OCI-LY3 (cell line): ENCODE data around the gene MAGI2.

ENCODE experiments used
- H2AFZ ChIP-seq: fragments of 200-600, 300-600 bp; shearing (Covaris generic); 2 replicates; pipeline ENCODE4 v1.6.0; 2014; ENCODE audit warnings: antibody characterized with exemption, low read depth, low read length
- H3K27ac ChIP-seq: fragments of 200-600, 300-600 bp; sonication (generic); 2 replicates; pipeline ENCODE4 v1.5.1; 2014; ENCODE audit warnings: mild to moderate bottlenecking, low read length, moderate library complexity, mixed read lengths
- H3K27me3 ChIP-seq: fragments of 200-600, 300-600 bp; sonication (generic); 2 replicates; pipeline ENCODE4 v1.6.1; 2014; ENCODE audit warnings: low read depth, low read length, mixed read lengths
- H3K36me3 ChIP-seq: fragments of 200-600, 300-600 bp; sonication (generic); replicated peaks from 2 replicates; pipeline ENCODE3; 2014; ENCODE audit warnings: low read depth, low read length, mixed read lengths
- H3K4me1 ChIP-seq: fragments of 300-600, 200-600 bp; sonication (generic); 2 replicates; pipeline ENCODE4 v1.6.1; 2014; ENCODE audit warnings: low read length, mixed read lengths
- H3K4me2 ChIP-seq: fragments of 200-600, 300-600 bp; sonication (generic); 2 replicates; pipeline ENCODE4 v1.6.1; 2014; ENCODE audit warnings: low read length, mixed read lengths
- H3K4me3 ChIP-seq: fragments of 300-600, 200-600 bp; sonication (generic); 2 replicates; pipeline ENCODE4 v1.5.1; 2014; ENCODE audit warnings: antibody characterized with exemption, mild to moderate bottlenecking, low read length, moderate library complexity
- H3K79me2 ChIP-seq: fragments of 300-600, 200-600 bp; shearing (Covaris generic); 2 replicates; pipeline ENCODE4 v1.6.1; 2014; ENCODE audit warnings: mild to moderate bottlenecking, low read length, mixed read lengths
- H3K9ac ChIP-seq: fragments of 300-600, 200-600 bp; shearing (Covaris generic); 2 replicates; pipeline ENCODE4 v1.6.0; 2014; ENCODE audit warnings: mild to moderate bottlenecking, low read length, moderate library complexity
- H3K9me3 ChIP-seq: fragments of 200-600, 300-600 bp; shearing (Covaris generic); 2 replicates; pipeline ENCODE4 v1.6.1; 2014; ENCODE audit warnings: low read length, mixed read lengths; ENCODE audit not compliant: insufficient read depth
- H4K20me1 ChIP-seq: fragments of 200-600, 300-600 bp; sonication (generic); 2 replicates; pipeline ENCODE4 v1.6.1; 2016; ENCODE audit warnings: low read length, mixed read lengths; ENCODE audit not compliant: insufficient read depth
- CTCF ChIP-seq: fragments of 200-600, 300-600 bp; sonication (generic); IDR thresholded peaks from 2 replicates; pipeline ENCODE4 v1.5.1; 2014; ENCODE audit warnings: antibody characterized with exemption, low read length, low read depth
- EZH2phosphoT487 ChIP-seq: fragments of 200-600 bp; shearing (Covaris generic); IDR thresholded peaks from 2 replicates; pipeline ENCODE4 v1.6.1; 2018; ENCODE audit warnings: antibody characterized with exemption, mixed run types, low read depth

MAGI2 gene

GRCh38 chr7:78218051-78218450 lies 1235.4 kb downstream of the MAGI2 start:
- no peak overlapping the region for H2AFZ ChIP-seq
- no peaks in the 10 kb centered on the region for H4K20me1 ChIP-seq
- no peak overlapping the region for H3K4me2 ChIP-seq
- H3K4me3 ChIP-seq, result no peak overlapping the region
- peaks cover 7% of the 10 kb centered on the region; the same call in 1 of the 2 replicates for H3K27me3 ChIP-seq
- no peaks in the 10 kb centered on the region for H3K36me3 ChIP-seq
- H3K9me3 ChIP-seq, result no peaks in the 10 kb centered on the region
- no peak overlapping the region for H3K9ac ChIP-seq
- H3K79me2 ChIP-seq, result no peaks in the 10 kb centered on the region
- H3K27ac ChIP-seq, result no peak overlapping the region
- TF ChIP-seq EZH2phosphoT487, result no peak
- TF ChIP-seq CTCF, result no peak
- no peaks in the 10 kb centered on the region for H3K4me1 ChIP-seq

DNA sequence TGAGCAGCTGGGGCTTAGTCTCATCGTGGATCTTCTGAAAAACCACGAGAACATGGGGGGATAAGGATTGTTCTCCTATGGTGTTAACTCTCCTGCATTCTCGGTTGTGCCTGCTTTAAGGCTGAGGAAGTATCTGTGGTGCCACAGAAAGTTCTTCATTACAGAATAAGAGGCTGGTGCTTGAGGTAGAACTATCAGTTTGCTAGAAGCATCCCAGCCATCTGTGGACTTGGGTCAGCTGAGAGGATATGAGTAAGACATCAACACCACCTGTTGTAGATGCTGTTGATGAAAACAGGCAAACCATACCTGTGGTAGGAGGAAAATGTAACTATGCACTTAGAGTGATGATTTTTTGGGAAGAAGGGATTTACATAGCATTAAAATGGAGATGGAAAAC lies 1238.3 kb downstream of the MAGI2 start:
- Histone ChIP-seq H3K27ac (no peak overlapping the region), H3K9me3 (no peaks in the 10 kb centered on the region), H3K36me3 (no peaks in the 10 kb centered on the region), H3K4me2 (no peak overlapping the region), H4K20me1 (no peaks in the 10 kb centered on the region), H3K4me1 (no peaks in the 10 kb centered on the region), H2AFZ (no peak overlapping the region), H3K4me3 (no peak overlapping the region), H3K9ac (no peak overlapping the region), H3K27me3 (peaks cover 3% of the 10 kb centered on the region; the same call in 1 of the 2 replicates), H3K79me2 (no peaks in the 10 kb centered on the region)
- TF ChIP-seq EZH2phosphoT487 (no peak), CTCF (no peak)

DNA sequence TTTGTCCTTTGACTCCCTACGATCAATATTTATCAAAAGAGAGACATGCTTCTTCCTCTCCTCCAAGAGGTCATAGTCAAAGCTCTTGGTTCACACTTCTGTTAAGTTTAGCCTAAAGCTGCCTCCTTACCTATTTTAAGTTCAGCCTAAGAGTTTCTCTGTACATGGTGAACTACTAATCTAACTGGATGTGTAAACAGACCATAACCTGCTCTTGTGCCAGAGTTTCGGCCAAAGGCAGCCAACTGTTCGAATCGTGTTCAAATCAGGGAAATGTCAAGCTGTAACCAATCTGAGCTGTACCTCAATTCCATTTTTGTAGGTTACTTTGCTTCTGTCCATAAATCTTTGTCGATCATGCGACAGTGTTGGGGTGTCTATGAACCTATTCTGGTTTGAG lies 1240.1 kb downstream of the MAGI2 start:
- no peaks in the 10 kb centered on the region for H3K9me3 ChIP-seq
- H2AFZ ChIP-seq, result no peak overlapping the region
- H3K36me3 ChIP-seq, result no peaks in the 10 kb centered on the region
- no peak overlapping the region for H3K4me2 ChIP-seq
- H3K9ac ChIP-seq, result no peak overlapping the region
- H3K4me3 ChIP-seq, result no peak overlapping the region
- H3K27ac ChIP-seq, result no peak overlapping the region
- H4K20me1 ChIP-seq, result no peaks in the 10 kb centered on the region
- H3K4me1 ChIP-seq, result no peaks in the 10 kb centered on the region
- H3K27me3 ChIP-seq, result peaks cover 3% of the 10 kb centered on the region; the same call in 1 of the 2 replicates
- TF ChIP-seq CTCF, result no peak
- TF ChIP-seq EZH2phosphoT487, result no peak
- no peaks in the 10 kb centered on the region for H3K79me2 ChIP-seq

GRCh38 chr7:78212476-78213060 lies 1240.9 kb downstream of the MAGI2 start:
- Histone ChIP-seq H3K4me3 (no peak overlapping the region), H4K20me1 (no peaks in the 10 kb centered on the region), H3K79me2 (no peaks in the 10 kb centered on the region), H3K27ac (no peak overlapping the region), H3K9ac (no peak overlapping the region), H2AFZ (no peak overlapping the region), H3K36me3 (no peaks in the 10 kb centered on the region), H3K4me2 (no peak overlapping the region), H3K4me1 (no peaks in the 10 kb centered on the region), H3K9me3 (no peaks in the 10 kb centered on the region), H3K27me3 (peaks cover 3% of the 10 kb centered on the region; the same call in 1 of the 2 replicates)
- TF ChIP-seq EZH2phosphoT487, result no peak
- no peak for TF ChIP-seq CTCF
